ENCODE data around the gene SLC25A22. TPM values are rescaled to one million over a fixed set of nuclear protein-coding genes. Genes with fewer than 3 reads are reported as not detected.
A peak's percentile ranks its signal among the peaks of the same experiment; 100 is the strongest.

The SLC25A22 gene
- total RNA-seq, 1 donor from 2014 or later = 35.4 TPM

GRCh38 chr11:833849-834311 lies 35.8 kb upstream of the SLC25A22 start:
- Mint-ChIP-seq H3K27me3 (peaks cover 3% of the 10 kb centered on the region), H3K4me1 (peaks cover 33% of the 10 kb centered on the region), H3K27ac (no peak overlapping the region), H3K4me3 (peak overlapping the region; percentile 64), H3K9me3 (no peaks in the 10 kb centered on the region), H3K36me3 (ENCODE audit: low read depth) (peaks cover 15% of the 10 kb centered on the region)
- DNase-seq = no peak
- ChIA-PET CTCF (interaction anchor here (1.4 kb wide), 1 partner anchor 9 kb away, joined by 4 read pairs; the partner anchor contains the start of gene TSPAN4), POLR2A (interaction anchor here (0.9 to 8.3 kb wide), 4 partner anchors 9 to 24 kb away, joined by 3 to 104 read pairs (median 21); partner anchors contain the start of genes PNPLA2, POLR2L, RPLP2 and TSPAN4)
- ATAC-seq (ENCODE audit: low read depth) = no peak
- TF ChIP-seq CTCF (IDR thresholded peaks at IDR 0.05) = no peak
- intact Hi-C loops (cut with micrococcal nuclease) = loop anchor here (5.0 kb wide), 1 partner anchor 37 kb away; the partner anchor contains the start of gene SLC25A22

GRCh38 chr11:833114-833791 lies 35.2 kb upstream of the SLC25A22 start:
- POLR2A ChIA-PET = interaction anchor here (0.9 to 8.3 kb wide), 4 partner anchors 9 to 24 kb away, joined by 3 to 104 read pairs (median 21); partner anchors contain the start of genes PNPLA2, POLR2L, RPLP2 and TSPAN4
- H3K9me3 Mint-ChIP-seq = no peaks in the 10 kb centered on the region
- CTCF ChIA-PET = no interaction called here

GRCh38 chr11:832529-833113 lies 34.5 kb upstream of the SLC25A22 start, which contains the start of gene CD151:
TSS of gene CD151 (plus strand) at chr11:832952. CDS start at chr11:836070, 3,118 bp downstream.
- peak within 1 kb of the TSS; percentile 64 for H3K4me3 Mint-ChIP-seq
- H3K9me3 Mint-ChIP-seq = no peaks in the 10 kb centered on the region
- ATAC-seq (ENCODE audit: low read depth) = peak; percentile 64
- TF ChIP-seq CTCF (IDR thresholded peaks at IDR 0.05) = no peak
- H3K27ac Mint-ChIP-seq = no peak within 1 kb of the TSS
- peaks cover 4% of the 10 kb centered on the region for H3K27me3 Mint-ChIP-seq
- peak; percentile 65 for DNase-seq
- peaks cover 44% of the 10 kb centered on the region for H3K4me1 Mint-ChIP-seq
- peaks cover 3% of the 10 kb centered on the region for H3K36me3 Mint-ChIP-seq (ENCODE audit: low read depth)
- intact Hi-C loops (cut with micrococcal nuclease) = loop anchor here (1.0 to 5.0 kb wide), 2 partner anchors 10 to 35 kb away; partner anchors contain the start of genes POLR2L, SLC25A22 and TSPAN4
- ChIA-PET CTCF (no interaction called here), POLR2A (interaction anchor here (1.0 to 8.3 kb wide), 4 partner anchors 10 to 477 kb away, joined by 3 to 104 read pairs (median 22); partner anchors contain the start of genes PNPLA2, POLR2L and TSPAN4)

More at GRCh38 chr11:833114-833791, 35.2 kb upstream of the SLC25A22 start:
- Mint-ChIP-seq H3K4me1 (peaks cover 38% of the 10 kb centered on the region), H3K27me3 (peaks cover 3% of the 10 kb centered on the region), H3K27ac (no peak overlapping the region), H3K36me3 (ENCODE audit: low read depth) (peaks cover 9% of the 10 kb centered on the region), H3K4me3 (no peak overlapping the region)
- DNase-seq (peak; percentile 52), ATAC-seq (ENCODE audit: low read depth) (peak; percentile 26)
- intact Hi-C loops (cut with micrococcal nuclease) = loop anchor here (5.0 kb wide), 1 partner anchor 36 kb away; the partner anchor contains the start of gene SLC25A22
- TF ChIP-seq CTCF (IDR thresholded peaks at IDR 0.05) = no peak

GRCh38 chr11:831961-832528 lies 34.0 kb upstream of the SLC25A22 start:
- peak overlapping the region; percentile 41 for H3K4me3 Mint-ChIP-seq
- no peak overlapping the region for H3K27ac Mint-ChIP-seq
- H3K27me3 Mint-ChIP-seq = peaks cover 6% of the 10 kb centered on the region
- intact Hi-C loops (cut with micrococcal nuclease) = loop anchor here (1.0 to 5.0 kb wide), 2 partner anchors 10 to 35 kb away; partner anchors contain the start of genes POLR2L, SLC25A22 and TSPAN4
- DNase-seq (no peak), ATAC-seq (ENCODE audit: low read depth) (no peak)
- ChIA-PET CTCF (no interaction called here), POLR2A (interaction anchor here (1.0 to 8.3 kb wide), 5 partner anchors 11 to 477 kb away, joined by 3 to 104 read pairs (median 5); partner anchors contain the start of genes PNPLA2, POLR2L, RPLP2 and TSPAN4)
- H3K36me3 Mint-ChIP-seq (ENCODE audit: low read depth) = no peaks in the 10 kb centered on the region
- TF ChIP-seq CTCF (IDR thresholded peaks at IDR 0.05) = no peak
- no peaks in the 10 kb centered on the region for H3K9me3 Mint-ChIP-seq
- peaks cover 47% of the 10 kb centered on the region for H3K4me1 Mint-ChIP-seq

Measured in activated B cell treated with CpG ODN at 0.5 μM for 24 hours (primary cell).